IMR-90 (cell line): ENCODE data around the gene ATP9B. TPM values are rescaled to one million over a fixed set of nuclear protein-coding genes. Genes with fewer than 3 reads are reported as not detected.
A peak's percentile ranks its signal among the peaks of the same experiment; 100 is the strongest.

Experiments
- ATAC-seq: fragments of 200-7000 bp; cut with Tn5 transposase; 2 replicates; pipeline ENCODE4 v1.9.1; 2020; ENCODE audit warnings: low read depth, mild to moderate bottlenecking, moderate library complexity
- BruUV-seq: library from RNA; stranded (reverse); fragments of 400-500 nt; replicated peaks from 2 replicates; lab custom pipeline; 2021; lab: Mats Ljungman, UMichigan
- CTCF ChIA-PET: fragments of 300-600 bp; formaldehyde crosslinking; extraction: SDS; loops from one replicate; lab custom pipeline; 2021; ENCODE audit warnings: antibody characterized with exemption; lab: Yijun Ruan, JAX
- POLR2A ChIA-PET: fragments of 300-600 bp; sonication (Branson Sonifier 250); formaldehyde crosslinking; loops from one replicate; lab custom pipeline; 2022; ENCODE audit warnings: antibody characterized with exemption; ENCODE audit not compliant: unreplicated experiment; lab: Charles Lee
- DNase-seq: peaks from one replicate; pipeline ENCODE4 v3.0.0; 2013
- H2AFZ ChIP-seq: replicated peaks from 2 replicates; pipeline ENCODE3; 2013; ENCODE audit warnings: low read length, mild to moderate bottlenecking; ENCODE audit not compliant: poor library complexity
- H2AK5ac ChIP-seq: 2 replicates; pipeline ENCODE4 v1.6.1; 2013; ENCODE audit warnings: low read depth, low read length, inconsistent platforms
- H2AK9ac ChIP-seq: replicated peaks from 2 replicates; pipeline ENCODE3; 2013; ENCODE audit warnings: mild to moderate bottlenecking, low read depth, low read length, moderate library complexity; ENCODE audit not compliant: poor library complexity
- H2BK120ac ChIP-seq: 2 replicates; pipeline ENCODE4 v1.6.1; 2013; ENCODE audit warnings: low read depth, low read length, inconsistent platforms
- H2BK15ac ChIP-seq: 3 replicates; pipeline ENCODE4 v1.6.1; 2013; ENCODE audit warnings: low read depth, low read length, inconsistent platforms
- H2BK20ac ChIP-seq: 2 replicates; pipeline ENCODE4 v1.6.1; 2013; ENCODE audit warnings: low read depth, mild to moderate bottlenecking, inconsistent platforms, low read length, moderate library complexity
- H2BK5ac ChIP-seq: 2 replicates; pipeline ENCODE4 v1.6.1; 2013; ENCODE audit warnings: mild to moderate bottlenecking, low read depth, low read length, inconsistent platforms; ENCODE audit not compliant: poor library complexity, severe bottlenecking
- H3K14ac ChIP-seq: replicated peaks from 2 replicates; pipeline ENCODE4 v1.6.1; 2013; ENCODE audit warnings: low read depth, low read length, inconsistent platforms
- H3K18ac ChIP-seq: 2 replicates; pipeline ENCODE4 v1.6.1; 2013; ENCODE audit warnings: low read depth, low read length, control low read depth
- H3K23ac ChIP-seq: 2 replicates; pipeline ENCODE4 v1.6.1; 2013; ENCODE audit warnings: low read depth, low read length, inconsistent platforms
- H3K27ac ChIP-seq: 2 replicates; pipeline ENCODE4 v1.5.1; 2013; ENCODE audit warnings: mild to moderate bottlenecking, control low read depth, low read length; ENCODE audit not compliant: insufficient read depth
- H3K27me3 ChIP-seq: 2 replicates; pipeline ENCODE4 v1.6.1; 2013; ENCODE audit warnings: low read length; ENCODE audit not compliant: control insufficient read depth, insufficient read depth
- H3K36me3 ChIP-seq: 2 replicates; pipeline ENCODE4 v1.6.1; 2013; ENCODE audit warnings: low read length, mixed read lengths; ENCODE audit not compliant: control insufficient read depth, insufficient read depth
- H3K4ac ChIP-seq: 2 replicates; pipeline ENCODE4 v1.6.1; 2013; ENCODE audit warnings: low read depth, low read length, inconsistent platforms
- H3K4me1 ChIP-seq: 2 replicates; pipeline ENCODE4 v1.6.1; 2013; ENCODE audit warnings: low read length, mixed read lengths; ENCODE audit not compliant: control insufficient read depth, insufficient read depth
- H3K4me2 ChIP-seq: 2 replicates; pipeline ENCODE4 v1.6.1; 2013; ENCODE audit warnings: low read depth, mild to moderate bottlenecking, control low read depth, low read length, moderate library complexity
- H3K4me3 ChIP-seq: 2 replicates; pipeline ENCODE4 v1.5.1; 2013; ENCODE audit warnings: low read depth, mild to moderate bottlenecking, control low read depth, low read length, moderate library complexity; ENCODE audit not compliant: insufficient read depth
- H3K56ac ChIP-seq: 2 replicates; pipeline ENCODE4 v1.6.1; 2013; ENCODE audit warnings: low read length, inconsistent platforms; ENCODE audit not compliant: insufficient read depth; ENCODE audit errors: extremely low read depth
- H3K79me1 ChIP-seq, 2 experiments: 2 replicates each; pipeline ENCODE4 v1.6.1; 2013; ENCODE audit warnings: low read length in 2 of 2, inconsistent platforms in 1 of 2, low read depth in 1 of 2
- H3K9ac ChIP-seq: 2 replicates; pipeline ENCODE4 v1.6.1; 2013; ENCODE audit warnings: low read depth, low read length, control low read depth
- H3K9me1 ChIP-seq: 2 replicates; pipeline ENCODE4 v1.6.1; 2013; ENCODE audit warnings: low read length, inconsistent platforms; ENCODE audit not compliant: insufficient read depth
- H3K9me3 ChIP-seq: 2 replicates; pipeline ENCODE4 v1.6.1; 2013; ENCODE audit warnings: low read length; ENCODE audit not compliant: control insufficient read depth, insufficient read depth
- H4K20me1 ChIP-seq: 2 replicates; pipeline ENCODE4 v1.6.1; 2013; ENCODE audit warnings: low read length, inconsistent platforms; ENCODE audit not compliant: insufficient read depth
- H4K5ac ChIP-seq: 2 replicates; pipeline ENCODE4 v1.6.1; 2013; ENCODE audit warnings: mild to moderate bottlenecking, low read depth, low read length, control low read depth
- H4K8ac ChIP-seq, 2 experiments: 2 replicates each; pipeline ENCODE4 v1.6.1; 2013; ENCODE audit warnings: low read depth in 2 of 2, low read length in 2 of 2, control low read depth in 1 of 2, inconsistent platforms in 1 of 2
- H4K91ac ChIP-seq: 2 replicates; pipeline ENCODE4 v1.6.1; 2013; ENCODE audit warnings: low read depth, low read length, inconsistent platforms; ENCODE audit not compliant: insufficient read depth
- ELK1 ChIP-seq: fragments of 150-350 bp; IDR thresholded peaks from 2 replicates; pipeline ENCODE4 v1.6.1; 2016; ENCODE audit warnings: low read depth, mild to moderate bottlenecking, low read length, moderate library complexity, borderline replicate concordance
- MAFK ChIP-seq: IDR thresholded peaks from 2 replicates; pipeline ENCODE4 v1.6.1; 2012; ENCODE audit warnings: low read depth, low read length, improper control_type of control experiment
- RCOR1 ChIP-seq: IDR thresholded peaks from 2 replicates; pipeline ENCODE4 v1.6.1; 2012; ENCODE audit warnings: mild to moderate bottlenecking, low read length, improper control_type of control experiment; ENCODE audit not compliant: insufficient replicate concordance
- WGBS, 2 experiments: methylation state at CpG; one replicate each; pipeline versions ENCODE4 v1.1.5 to v1.1.7; 2013; ENCODE audit warnings: missing lambda C conversion rate in 2 of 2; ENCODE audit not compliant: insufficient read length in 1 of 2; ENCODE audit errors: extremely low coverage in 2 of 2; 5-methylcytosine and 5-hydroxymethylcytosine counted together
- dilution Hi-C: fragments of 300-500 bp; cut with HindIII; formaldehyde crosslinking; loops from one replicate; pipeline ENCODE4 v1.14.3; 2018; ENCODE audit warnings: low sequenced_read_pairs; ENCODE audit not compliant: unreplicated experiment
- in situ Hi-C: fragments of 300-500 bp; cut with MboI; formaldehyde crosslinking; loops from 3 replicates; pipeline ENCODE4 v1.14.3; 2019; ENCODE audit warnings: low sequenced_read_pairs, inconsistent platforms, mixed read lengths
- intact Hi-C: fragments of 100-400 bp; cut with micrococcal nuclease; formaldehyde crosslinking; loops from 2 replicates; pipeline ENCODE4 v1.10.0; 2022
- polyA plus RNA-seq, 3 experiments: library from polyadenylated mRNA; depleted of rRNA; stranded (reverse); fragments of >200 nt; gene quantifications; 2 replicates each; pipeline ENCODE4 v1.2.3, GENCODE V29; 2012; ENCODE audit warnings: low replicate concordance in 1 of 3
- total RNA-seq: library from RNA; depleted of rRNA; stranded (reverse); fragments of >200 nt; gene quantifications from 2 replicates; pipeline ENCODE4 v1.2.3, GENCODE V29; 2012

ATP9B gene
- total and polyA plus RNA-seq, 2 of the 4 experiments (the other 2 are of a cell fraction), result 11.0 to 11.5 TPM

DNA sequence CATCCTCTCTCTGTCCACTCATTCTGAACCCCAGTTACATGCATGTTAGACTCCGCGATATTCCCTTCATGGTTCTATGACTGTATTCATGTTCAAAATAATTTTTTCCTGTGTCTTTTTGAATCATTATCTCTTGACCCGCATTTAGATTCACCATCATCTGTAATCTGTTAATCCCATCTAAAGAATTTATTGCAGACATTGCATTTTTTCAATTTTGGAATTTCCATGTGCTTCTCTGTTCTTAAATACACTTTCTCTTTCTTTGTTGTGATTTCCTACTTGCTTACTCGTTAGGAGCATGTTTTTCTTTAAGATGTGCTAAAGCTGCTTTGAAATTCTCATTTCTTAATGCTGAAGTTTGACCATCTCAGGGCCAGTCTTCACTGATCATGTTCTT is 122.2 kb downstream of the ATP9B start:
- Histone ChIP-seq H3K9ac (no peak overlapping the region), H3K9me1 (peaks cover 7% of the 10 kb centered on the region), H3K36me3 (peaks cover 12% of the 10 kb centered on the region), H2AK5ac (no peak overlapping the region), H2AK9ac (no peak overlapping the region), H3K56ac (no peak overlapping the region), H2AFZ (no peak overlapping the region), H3K9me3 (no peaks in the 10 kb centered on the region), H3K18ac (no peak overlapping the region), H3K27me3 (no peaks in the 10 kb centered on the region), H3K4me3 (no peak overlapping the region), H3K14ac (no peak overlapping the region), H2BK15ac (no peak overlapping the region), H3K23ac (no peak overlapping the region), H3K4me1 (peaks cover 3% of the 10 kb centered on the region), H3K79me1 (no peaks in the 10 kb centered on the region), H4K5ac (no peak overlapping the region), H4K91ac (no peak overlapping the region), H4K20me1 (no peaks in the 10 kb centered on the region), H2BK5ac (no peak overlapping the region), H3K4ac (no peak overlapping the region), H2BK120ac (no peak overlapping the region), H3K27ac (no peak overlapping the region), H4K8ac (no peak overlapping the region), H2BK20ac (no peak overlapping the region), H3K4me2 (no peak overlapping the region)
- intact Hi-C loops (no loop called here), dilution Hi-C loops (no loop called here), in situ Hi-C loops (no loop called here)
- DNase-seq (no peak), ATAC-seq (no peak)
- no peak for TF ChIP-seq RCOR1
- no peak for TF ChIP-seq ELK1
- TF ChIP-seq MAFK, result peak; percentile 83
- BruUV-seq, result no TSS peak
- CTCF ChIA-PET, result no interaction called here
- no CpG with 5 or more reads among the region's 4 CpGs for WGBS, 2 experiments
- POLR2A ChIA-PET, result no interaction called here
